ENCODE data around the gene GNAS-AS1.

DNA sequence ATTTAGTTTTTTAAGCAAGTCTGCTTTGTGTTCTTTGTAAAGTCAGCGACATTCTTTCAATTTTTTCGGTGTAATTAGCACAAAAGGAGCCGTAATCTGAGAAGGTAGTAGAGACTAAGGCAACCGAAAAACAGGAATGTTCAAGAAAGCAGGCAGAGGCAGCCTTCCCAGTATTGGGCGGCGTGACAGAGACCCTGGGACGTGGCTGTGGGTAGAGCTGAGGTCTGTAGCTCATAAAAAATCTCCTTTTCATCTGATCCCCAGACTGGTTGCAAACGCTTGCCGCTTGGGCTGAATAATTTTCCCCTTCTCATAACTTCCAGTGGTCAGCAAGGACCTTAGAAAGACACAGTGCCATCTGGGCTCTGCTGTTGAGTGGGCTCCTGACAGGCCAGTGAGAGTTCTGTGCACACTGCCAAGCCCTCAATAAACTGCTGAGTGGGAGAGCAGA lies 32.6 kb upstream of the GNAS-AS1 start:
- TF ChIP-seq CTCF (IDR thresholded peaks at IDR 0.05) = no peak
- TF ChIP-seq POLR2A (IDR thresholded peaks at IDR 0.05) = no peak

Data from heart left ventricle (tissue), 13 donors.